ENCODE results near the gene STAG1.
"Not testable (repeated sequence)": the region's sequence is repeated elsewhere in the genome, so short reads cannot be mapped to it uniquely, and the experiment has no call there.

STAG1 gene

DNA sequence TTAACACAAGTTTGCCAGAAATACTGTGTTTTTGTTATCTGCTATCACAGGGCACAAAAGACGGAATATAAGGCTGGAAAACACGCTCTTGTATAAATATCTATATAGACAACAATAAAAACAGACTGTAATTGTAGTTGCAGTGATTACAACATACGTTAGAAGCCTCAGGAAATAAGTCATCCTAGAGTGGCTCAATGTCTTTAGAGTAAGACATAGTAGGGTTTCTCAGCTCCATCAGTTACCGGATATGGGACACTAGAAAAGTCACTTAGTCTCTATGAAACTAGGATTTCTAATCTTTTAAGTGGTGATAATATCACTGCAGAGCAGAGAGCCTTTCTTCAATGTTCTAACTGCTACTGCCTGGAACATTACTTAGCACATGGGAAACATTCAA lies 208.8 kb downstream of the STAG1 start:
- no peak overlapping the region for H3K4me3 ChIP-seq (ENCODE audit: low read length)
- TF ChIP-seq, protein P1, sequence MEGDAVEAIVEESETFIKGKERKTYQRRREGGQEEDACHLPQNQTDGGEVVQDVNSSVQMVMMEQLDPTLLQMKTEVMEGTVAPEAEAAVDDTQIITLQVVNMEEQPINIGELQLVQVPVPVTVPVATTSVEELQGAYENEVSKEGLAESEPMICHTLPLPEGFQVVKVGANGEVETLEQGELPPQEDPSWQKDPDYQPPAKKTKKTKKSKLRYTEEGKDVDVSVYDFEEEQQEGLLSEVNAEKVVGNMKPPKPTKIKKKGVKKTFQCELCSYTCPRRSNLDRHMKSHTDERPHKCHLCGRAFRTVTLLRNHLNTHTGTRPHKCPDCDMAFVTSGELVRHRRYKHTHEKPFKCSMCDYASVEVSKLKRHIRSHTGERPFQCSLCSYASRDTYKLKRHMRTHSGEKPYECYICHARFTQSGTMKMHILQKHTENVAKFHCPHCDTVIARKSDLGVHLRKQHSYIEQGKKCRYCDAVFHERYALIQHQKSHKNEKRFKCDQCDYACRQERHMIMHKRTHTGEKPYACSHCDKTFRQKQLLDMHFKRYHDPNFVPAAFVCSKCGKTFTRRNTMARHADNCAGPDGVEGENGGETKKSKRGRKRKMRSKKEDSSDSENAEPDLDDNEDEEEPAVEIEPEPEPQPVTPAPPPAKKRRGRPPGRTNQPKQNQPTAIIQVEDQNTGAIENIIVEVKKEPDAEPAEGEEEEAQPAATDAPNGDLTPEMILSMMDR (conservative IDR thresholded peaks at IDR 0.05; ENCODE audit: low read depth, low read length), result no peak
- DNase-seq (ENCODE audit: low read depth), result no peak

DNA sequence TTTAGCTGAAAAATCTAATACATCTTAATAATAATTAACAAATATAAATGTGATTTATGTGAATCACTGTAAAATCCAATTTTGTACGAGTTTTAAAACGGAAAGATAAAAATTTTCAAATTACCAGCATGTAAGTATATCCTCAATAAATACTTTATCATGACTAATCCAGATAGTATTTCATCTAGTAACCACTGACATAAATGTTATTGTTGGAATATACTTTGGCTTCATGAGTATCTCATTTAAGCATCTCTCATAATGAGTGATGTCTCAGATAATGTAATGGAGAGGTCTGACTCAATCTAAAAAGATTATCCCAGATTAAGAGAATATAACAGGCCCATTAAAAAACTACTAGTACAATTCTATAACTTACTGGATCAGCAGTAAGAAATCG lies 216.3 kb downstream of the STAG1 start:
- TF ChIP-seq, protein P1 (conservative IDR thresholded peaks at IDR 0.05; ENCODE audit: low read depth, low read length), result no peak
- no peak for DNase-seq (ENCODE audit: low read depth)
- H3K4me3 ChIP-seq (ENCODE audit: low read length), result no peak overlapping the region

DNA sequence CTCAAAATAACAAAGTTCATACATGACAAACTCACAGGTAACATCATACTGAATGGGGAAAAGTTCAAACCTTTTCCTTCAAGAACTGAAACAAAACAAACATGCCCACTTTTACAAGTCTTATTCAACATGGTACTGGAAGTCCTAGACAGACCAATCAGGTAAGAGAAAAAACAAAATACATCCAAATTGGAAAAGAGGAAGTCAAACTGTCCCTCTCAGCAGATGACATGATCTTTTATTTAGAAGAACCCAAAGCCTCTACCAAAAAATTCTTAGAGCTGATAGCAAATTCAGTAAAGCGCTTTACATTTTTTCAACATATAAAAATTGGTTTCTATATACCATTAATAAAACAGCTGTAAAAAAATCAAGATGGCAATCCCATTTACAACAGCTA lies 219.4 kb downstream of the STAG1 start:
- no peak overlapping the region for H3K4me3 ChIP-seq (ENCODE audit: low read length)
- DNase-seq (ENCODE audit: low read depth), result no peak
- TF ChIP-seq, protein P1 (conservative IDR thresholded peaks at IDR 0.05; ENCODE audit: low read depth, low read length), result no peak

DNA sequence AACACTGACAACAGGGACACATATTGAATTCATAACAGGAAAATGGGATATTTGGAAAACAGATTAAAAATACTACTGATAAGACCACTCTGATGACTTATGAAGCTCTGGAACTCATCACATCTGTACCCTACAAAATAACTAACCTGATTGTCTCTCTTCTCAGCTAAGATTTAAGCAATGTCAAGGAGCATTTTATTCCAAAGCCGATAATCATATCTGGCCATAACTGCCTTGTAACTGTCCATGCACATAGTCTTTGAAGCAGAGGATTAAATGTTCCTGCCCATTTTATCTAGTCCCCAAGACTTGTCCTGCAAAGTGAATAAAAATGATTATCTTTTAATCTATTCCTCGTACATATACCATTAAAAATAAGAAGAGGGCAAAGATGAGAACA lies 234.1 kb downstream of the STAG1 start:
- no peak overlapping the region for H3K4me3 ChIP-seq (ENCODE audit: low read length)
- TF ChIP-seq, protein P1 (conservative IDR thresholded peaks at IDR 0.05; ENCODE audit: low read depth, low read length), result no peak
- DNase-seq (ENCODE audit: low read depth), result no peak

DNA sequence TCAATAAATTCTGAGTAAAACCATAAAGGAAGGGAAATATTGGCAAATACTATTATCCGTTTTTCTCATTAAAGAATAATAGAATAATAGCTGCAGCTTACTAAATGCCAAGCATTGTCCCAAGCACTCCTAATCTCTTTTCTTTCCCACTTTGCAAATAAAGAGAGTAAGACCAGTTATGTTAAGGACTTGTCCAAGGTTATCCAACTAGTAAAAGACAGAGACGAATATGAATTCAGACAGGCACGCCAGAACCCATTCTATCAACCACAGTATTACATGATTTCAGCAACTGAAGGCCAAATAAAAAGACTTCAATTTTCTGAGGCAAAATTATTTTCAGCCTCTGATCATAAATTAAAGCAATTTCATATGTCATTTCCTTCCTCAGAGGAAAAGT lies 235.5 kb downstream of the STAG1 start:
- TF ChIP-seq, protein P1 (conservative IDR thresholded peaks at IDR 0.05; ENCODE audit: low read depth, low read length), result no peak
- no peak for DNase-seq (ENCODE audit: low read depth)
- H3K4me3 ChIP-seq (ENCODE audit: low read length), result no peak overlapping the region

DNA sequence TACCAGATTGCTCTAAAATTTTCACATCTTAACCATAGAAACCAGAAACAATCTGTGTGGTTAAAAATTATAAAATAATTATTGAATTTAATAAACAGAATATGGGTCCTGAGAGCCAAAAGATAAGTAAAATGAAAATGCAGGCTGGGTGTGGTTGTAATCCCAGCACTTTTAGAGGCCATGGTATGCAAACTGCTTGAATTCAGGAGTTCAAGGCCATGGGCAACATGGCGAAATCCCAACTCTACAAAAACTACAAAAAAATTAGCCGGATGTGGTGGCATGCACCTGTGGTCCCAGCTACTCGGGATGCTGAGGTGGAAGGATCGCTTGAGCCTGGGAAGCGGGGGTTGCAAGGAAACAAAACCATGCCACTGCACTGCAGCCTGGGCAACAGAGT lies 236.1 kb downstream of the STAG1 start:
- TF ChIP-seq, protein P1 (conservative IDR thresholded peaks at IDR 0.05; ENCODE audit: low read depth, low read length), result no peak
- no peak for DNase-seq (ENCODE audit: low read depth)
- H3K4me3 ChIP-seq (ENCODE audit: low read length), result no peak overlapping the region

DNA sequence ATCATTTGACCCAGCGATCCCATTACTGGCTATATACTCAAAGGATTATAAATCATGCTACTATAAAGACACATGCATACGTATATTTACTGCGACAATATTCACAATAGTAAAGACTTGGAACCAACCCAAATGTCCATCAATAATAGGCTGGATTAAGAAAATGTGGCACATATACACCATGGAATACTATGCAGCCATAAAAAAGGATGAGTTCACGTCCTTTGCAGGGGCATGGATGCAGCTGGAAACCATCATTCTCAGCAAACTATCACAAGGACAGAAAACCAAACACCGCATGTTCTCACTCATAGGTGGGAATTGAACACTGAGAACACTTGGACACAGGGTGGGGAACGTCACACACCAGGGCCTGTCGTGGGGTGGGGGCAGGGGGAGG lies 237.6 kb downstream of the STAG1 start:
- not testable (repeated sequence) for DNase-seq (ENCODE audit: low read depth); H3K4me3 ChIP-seq (ENCODE audit: low read length)

DNA sequence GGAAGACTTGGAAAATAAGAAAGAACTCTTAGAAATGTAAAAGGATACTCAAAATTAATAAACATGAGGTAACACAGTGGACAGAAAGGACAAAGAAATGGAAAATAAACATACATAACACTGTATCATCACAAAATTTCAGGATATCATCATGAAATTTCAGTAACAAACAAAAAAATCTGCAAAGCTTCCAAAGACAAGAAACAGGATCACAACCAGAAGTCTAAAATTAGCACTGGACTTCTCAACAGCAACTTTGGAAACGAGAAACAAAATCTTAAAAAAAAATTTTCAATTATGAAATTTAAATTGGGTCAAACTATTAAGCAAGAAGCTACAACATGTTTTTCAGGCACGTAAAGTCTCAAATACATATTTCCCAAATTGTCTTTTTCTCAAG lies 238.8 kb downstream of the STAG1 start:
- DNase-seq (ENCODE audit: low read depth), result no peak
- TF ChIP-seq, protein P1 (conservative IDR thresholded peaks at IDR 0.05; ENCODE audit: low read depth, low read length), result no peak
- no peak overlapping the region for H3K4me3 ChIP-seq (ENCODE audit: low read length)

Data from retinal pigment epithelial cell (primary cell).